ENCODE results near the gene SLC25A20. TPM values are rescaled to one million over a fixed set of nuclear protein-coding genes. Genes with fewer than 3 reads are reported as not detected.

Gene SLC25A20
- total RNA-seq, 6 experiments from 2014 or later = 20.4 to 25.2 (median 22.0) TPM

- Mint-ChIP-seq H3K9me3 (no peaks in the 10 kb centered on the region), H3K4me1 (ENCODE audit: low read depth) (peaks cover 27% of the 10 kb centered on the region), H3K36me3 (ENCODE audit: low read depth) (peaks cover 38% of the 10 kb centered on the region), H3K27me3 (ENCODE audit: insufficient read depth) (peaks cover 2% of the 10 kb centered on the region; the same call in 1 of the 2 replicates), H3K27ac (no peak overlapping the region), H3K4me3 (no peak overlapping the region)
- TF ChIP-seq CTCF (IDR thresholded peaks at IDR 0.05) = no peak
- no peak for DNase-seq
Measured at GRCh38 chr3:48935530-48935929, 36.8 kb upstream of the SLC25A20 start.

GRCh38 chr3:48934333-48934991 is 35.8 kb upstream of the SLC25A20 start:
- H3K27ac Mint-ChIP-seq = no peak overlapping the region
- DNase-seq = no peak
- no peaks in the 10 kb centered on the region for H3K9me3 Mint-ChIP-seq
- H3K4me3 Mint-ChIP-seq = no peak overlapping the region
- H3K36me3 Mint-ChIP-seq (ENCODE audit: low read depth) = peaks cover 44% of the 10 kb centered on the region
- H3K4me1 Mint-ChIP-seq (ENCODE audit: low read depth) = peaks cover 34% of the 10 kb centered on the region
- no peak for TF ChIP-seq CTCF (IDR thresholded peaks at IDR 0.05)
- H3K27me3 Mint-ChIP-seq (ENCODE audit: insufficient read depth) = peaks cover 2% of the 10 kb centered on the region

DNA sequence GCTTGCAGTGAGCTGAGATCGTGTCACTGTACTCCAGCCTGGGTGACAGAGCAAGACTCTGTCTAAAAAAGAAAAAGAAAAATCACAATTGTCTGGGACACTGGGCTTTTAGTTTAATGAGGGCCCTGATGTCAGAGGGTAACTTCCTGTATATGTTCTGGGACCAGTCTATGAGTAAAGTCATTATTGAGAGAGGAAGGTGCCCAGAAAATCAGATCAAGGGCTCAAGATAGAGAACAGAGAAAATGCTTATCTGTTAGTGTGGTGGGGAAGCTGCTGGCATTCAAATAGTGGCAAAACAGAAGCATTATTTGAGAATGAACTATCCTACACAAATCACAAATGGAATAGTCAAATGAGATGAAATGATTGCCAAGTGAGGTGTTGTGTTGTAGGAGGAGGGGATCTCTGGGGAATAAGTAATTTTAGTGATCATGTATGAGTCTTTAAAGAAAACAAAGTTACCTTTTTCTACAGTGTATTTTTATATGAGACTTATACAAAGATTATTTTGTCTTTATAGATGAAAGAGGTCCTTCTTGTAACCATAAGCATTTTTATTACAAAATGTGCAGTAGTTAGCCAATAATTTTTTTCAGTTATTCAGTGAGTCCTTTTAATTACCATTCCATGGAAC is 33.4 kb upstream of the SLC25A20 start:
- Mint-ChIP-seq H3K27ac (no peak overlapping the region), H3K36me3 (ENCODE audit: low read depth) (peaks cover 57% of the 10 kb centered on the region), H3K4me1 (ENCODE audit: low read depth) (peaks cover 48% of the 10 kb centered on the region), H3K4me3 (no peak overlapping the region), H3K9me3 (no peaks in the 10 kb centered on the region), H3K27me3 (ENCODE audit: insufficient read depth) (peaks cover 2% of the 10 kb centered on the region)
- TF ChIP-seq CTCF (IDR thresholded peaks at IDR 0.05) = no peak
- DNase-seq = no peak

- no peak for TF ChIP-seq CTCF (IDR thresholded peaks at IDR 0.05)
- H3K9me3 Mint-ChIP-seq = no peaks in the 10 kb centered on the region
- peaks cover 2% of the 10 kb centered on the region for H3K27me3 Mint-ChIP-seq (ENCODE audit: insufficient read depth)
- no peak overlapping the region for H3K27ac Mint-ChIP-seq
- DNase-seq = no peak
- H3K36me3 Mint-ChIP-seq (ENCODE audit: low read depth) = peaks cover 65% of the 10 kb centered on the region
- peaks cover 62% of the 10 kb centered on the region for H3K4me1 Mint-ChIP-seq (ENCODE audit: low read depth)
- H3K4me3 Mint-ChIP-seq = no peak overlapping the region
Measured at GRCh38 chr3:48930590-48930989, 31.9 kb upstream of the SLC25A20 start.

GRCh38 chr3:48929358-48930035 is 30.8 kb upstream of the SLC25A20 start:
- no peak for TF ChIP-seq CTCF (IDR thresholded peaks at IDR 0.05)
- Mint-ChIP-seq H3K36me3 (ENCODE audit: low read depth) (peaks cover 59% of the 10 kb centered on the region), H3K4me3 (peak overlapping the region; percentile 5; the same call in 1 of the 2 replicates), H3K4me1 (ENCODE audit: low read depth) (peaks cover 55% of the 10 kb centered on the region), H3K27ac (peak overlapping the region; percentile 77), H3K9me3 (no peaks in the 10 kb centered on the region), H3K27me3 (ENCODE audit: insufficient read depth) (peaks cover 2% of the 10 kb centered on the region)
- no peak for DNase-seq

Data from HFFc6 (cell line).